ENCODE results near the gene TDRD9.

TDRD9 gene

GRCh38 chr14:103928011-103928890 is at the start of gene TDRD9:
TSS of gene TDRD9 (plus strand) at chr14:103928456. CDS start at chr14:103928510, 54 bp downstream.
- DNase-seq (ENCODE audit: low spot score in 2 of 2) (no peak), ATAC-seq (ENCODE audit: low read depth) (peak; percentile 31)
- Mint-ChIP-seq H3K4me3 (no peak within 1 kb of the TSS), H3K4me1 (peaks cover 2% of the 10 kb centered on the region), H3K9me3 (no peaks in the 10 kb centered on the region), H3K27me3 (peaks cover 2% of the 10 kb centered on the region), H3K36me3 (no peaks in the 10 kb centered on the region), H3K27ac (no peak within 1 kb of the TSS)

DNA sequence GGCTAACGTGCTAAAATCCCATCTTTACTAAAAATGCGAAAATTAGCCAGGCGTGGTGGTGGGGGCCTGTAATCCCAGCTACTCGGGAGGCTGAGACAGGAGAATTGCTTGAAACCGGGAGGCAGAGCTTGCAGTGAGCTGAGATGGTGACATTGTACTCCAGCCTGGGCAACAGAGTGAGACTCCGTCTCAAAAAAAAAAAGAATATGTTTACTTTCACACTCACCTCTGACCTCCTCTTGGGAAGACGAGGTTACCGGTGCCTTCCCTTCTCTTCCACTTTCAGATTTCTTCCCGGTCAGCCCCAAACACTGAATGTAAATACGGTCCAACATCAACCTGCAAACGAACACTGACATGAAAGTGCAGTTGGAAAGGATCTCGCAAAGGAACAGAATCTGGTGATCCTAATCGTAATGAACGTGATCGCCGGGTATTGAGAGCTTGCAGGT is 49.1 kb upstream of the TDRD9 start:
- ATAC-seq (ENCODE audit: low read depth) (no peak), DNase-seq (ENCODE audit: low spot score in 2 of 2) (no peak)
- H3K27me3 Mint-ChIP-seq = peaks cover 5% of the 10 kb centered on the region
- H3K36me3 Mint-ChIP-seq = no peaks in the 10 kb centered on the region
- H3K4me1 Mint-ChIP-seq = peaks cover 6% of the 10 kb centered on the region
- H3K9me3 Mint-ChIP-seq = peaks cover 4% of the 10 kb centered on the region
- H3K4me3 Mint-ChIP-seq = peak overlapping the region; percentile 35
- no peak overlapping the region for H3K27ac Mint-ChIP-seq

GRCh38 chr14:103879570-103880347 is 48.5 kb upstream of the TDRD9 start:
- peak overlapping the region; percentile 71 for H3K4me3 Mint-ChIP-seq
- peaks cover 7% of the 10 kb centered on the region for H3K27me3 Mint-ChIP-seq
- DNase-seq (ENCODE audit: low spot score in 2 of 2) (no peak), ATAC-seq (ENCODE audit: low read depth) (no peak)
- peaks cover 5% of the 10 kb centered on the region for H3K4me1 Mint-ChIP-seq
- no peaks in the 10 kb centered on the region for H3K36me3 Mint-ChIP-seq
- peaks cover 4% of the 10 kb centered on the region for H3K9me3 Mint-ChIP-seq
- H3K27ac Mint-ChIP-seq = no peak overlapping the region

DNA sequence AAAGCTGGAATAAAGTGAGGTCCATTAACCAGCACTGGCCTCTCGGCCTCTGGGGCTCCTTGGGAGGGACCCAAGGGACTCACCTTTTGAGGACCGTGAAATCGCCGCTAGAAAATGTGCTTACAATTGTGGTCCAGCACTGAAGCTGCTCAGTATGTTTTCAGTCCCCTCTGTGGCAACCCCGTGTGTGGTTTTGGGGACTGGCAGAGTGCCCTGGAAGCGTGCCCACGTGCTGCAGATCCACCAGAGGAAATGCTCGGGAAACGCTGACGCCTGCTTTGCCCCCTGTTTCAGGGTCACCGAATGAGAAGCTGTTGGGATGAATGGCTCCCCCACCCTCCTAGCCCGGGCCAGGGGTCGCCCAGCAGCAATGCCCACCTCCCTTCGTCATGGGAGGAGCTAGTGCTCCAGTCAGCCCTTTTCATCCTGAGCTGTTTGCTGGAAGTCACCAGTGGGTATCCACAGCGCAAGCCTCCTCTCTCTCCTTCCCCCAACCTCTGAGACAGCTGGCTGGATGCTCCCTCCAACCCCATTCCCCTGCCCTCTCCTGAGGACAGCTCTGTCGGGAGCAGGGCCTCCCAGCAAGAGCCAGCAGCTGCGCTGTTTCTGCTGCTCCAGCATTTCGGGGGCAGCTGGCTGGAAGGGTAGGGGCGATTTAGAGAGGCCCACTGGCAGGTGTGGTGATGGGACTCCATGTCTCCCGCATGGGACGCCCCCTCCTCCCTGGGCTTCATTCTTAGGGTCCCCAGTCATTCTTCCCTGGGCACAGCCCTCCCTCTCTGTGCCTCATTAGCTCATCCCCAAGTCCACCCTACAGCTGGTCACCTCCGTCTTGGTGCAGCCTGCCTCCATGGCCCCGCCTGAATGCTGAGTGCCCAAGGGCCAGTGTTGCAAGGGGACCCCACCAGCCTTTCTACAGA is 47.6 kb upstream of the TDRD9 start:
- Mint-ChIP-seq H3K4me3 (peak overlapping the region; percentile 71), H3K36me3 (no peaks in the 10 kb centered on the region), H3K27ac (no peak overlapping the region), H3K4me1 (no peaks in the 10 kb centered on the region), H3K27me3 (peaks cover 7% of the 10 kb centered on the region), H3K9me3 (no peaks in the 10 kb centered on the region)
- DNase-seq (ENCODE audit: low spot score in 2 of 2) = no peak
- ATAC-seq (ENCODE audit: low read depth) = no peak

DNA sequence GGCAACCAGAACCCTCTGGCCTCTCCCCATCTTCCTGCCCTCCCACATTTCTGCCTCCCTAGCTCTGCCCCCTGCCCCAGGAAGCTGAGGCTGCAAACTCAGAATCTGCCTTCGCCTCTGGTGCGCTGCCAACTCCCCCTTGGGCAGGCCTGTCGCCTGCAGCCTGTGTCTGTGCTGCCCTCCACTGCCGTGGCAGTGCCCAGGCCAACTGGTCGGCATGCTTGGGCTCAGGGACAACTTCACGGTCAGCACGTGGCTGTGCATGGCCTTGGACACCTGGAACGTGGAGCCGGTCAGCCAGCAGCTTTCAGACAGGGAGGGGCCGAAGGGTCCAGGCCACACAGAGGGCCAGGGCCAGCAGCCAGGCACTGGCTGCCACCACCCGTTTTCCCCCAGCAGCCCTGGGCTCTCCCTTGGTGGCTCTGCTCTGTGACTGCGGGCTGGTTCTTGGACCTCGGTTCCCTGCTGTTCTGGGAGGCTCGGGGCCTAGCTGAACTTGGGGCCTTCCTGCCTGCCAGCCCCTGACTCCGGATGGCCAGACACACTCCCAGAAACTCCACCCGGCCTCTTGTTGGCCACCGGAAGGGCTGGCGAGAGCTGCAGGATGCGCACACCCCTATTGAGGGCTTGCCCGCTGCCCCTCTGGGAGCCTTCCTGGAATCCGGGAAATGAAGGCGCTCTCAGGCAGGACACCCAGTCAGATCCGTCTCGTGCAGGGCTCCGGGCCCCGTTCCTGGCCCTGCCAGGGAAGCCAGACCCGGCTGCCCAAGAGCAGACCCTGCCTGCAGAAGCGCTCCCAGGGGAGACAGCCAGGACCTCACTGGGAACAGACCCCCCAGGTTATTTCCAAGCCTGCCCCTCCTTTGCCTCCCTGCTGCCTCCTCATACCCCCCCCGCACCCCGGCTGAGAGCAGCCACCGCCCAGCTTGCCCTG is 46.7 kb upstream of the TDRD9 start:
- Mint-ChIP-seq H3K27me3 (peaks cover 7% of the 10 kb centered on the region), H3K27ac (no peak overlapping the region), H3K4me3 (no peak overlapping the region), H3K9me3 (no peaks in the 10 kb centered on the region), H3K36me3 (no peaks in the 10 kb centered on the region), H3K4me1 (no peaks in the 10 kb centered on the region)
- ATAC-seq (ENCODE audit: low read depth) = no peak
- no peak for DNase-seq (ENCODE audit: low spot score in 2 of 2)

DNA sequence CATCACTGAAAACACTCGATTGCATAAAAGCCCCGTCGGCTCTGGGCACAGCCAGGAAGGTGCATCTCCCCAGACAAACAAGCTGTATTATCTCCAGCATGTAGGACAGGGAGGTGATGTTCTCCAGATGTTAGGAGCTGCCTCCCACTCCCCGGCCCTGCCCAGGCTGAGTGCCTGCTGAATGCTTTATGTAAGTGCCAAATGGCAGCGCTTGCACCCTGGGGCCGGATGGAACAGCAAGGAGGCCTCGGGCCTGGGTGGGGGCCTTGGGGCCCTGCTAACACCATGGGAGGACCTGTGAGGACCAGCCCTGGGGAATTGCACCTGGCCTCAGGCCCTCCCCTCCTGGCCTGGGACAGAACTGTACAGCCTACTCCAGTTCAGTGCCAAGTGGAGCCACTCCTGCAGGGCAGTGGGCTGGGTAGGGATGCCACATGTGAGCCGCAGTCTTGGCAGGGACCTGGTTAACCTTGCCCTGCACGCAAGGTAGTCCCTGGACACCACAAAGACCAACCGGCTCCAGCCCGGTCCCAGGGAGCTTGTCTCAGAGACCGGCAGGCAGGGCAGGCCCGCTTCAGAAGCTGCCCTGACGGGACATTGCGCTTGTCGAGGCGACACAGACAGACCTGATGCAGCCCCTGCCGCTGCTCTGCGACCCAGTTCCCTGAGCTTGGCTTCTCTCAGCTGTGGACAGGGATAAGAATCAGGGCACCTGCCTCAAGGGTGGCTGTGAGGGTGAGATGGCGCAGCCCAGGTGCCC is 45.6 kb upstream of the TDRD9 start:
- Mint-ChIP-seq H3K36me3 (no peaks in the 10 kb centered on the region), H3K9me3 (no peaks in the 10 kb centered on the region), H3K27ac (no peak overlapping the region), H3K4me1 (no peaks in the 10 kb centered on the region), H3K27me3 (peaks cover 7% of the 10 kb centered on the region), H3K4me3 (no peak overlapping the region)
- ATAC-seq (ENCODE audit: low read depth) (no peak), DNase-seq (ENCODE audit: low spot score in 2 of 2) (no peak)

DNA sequence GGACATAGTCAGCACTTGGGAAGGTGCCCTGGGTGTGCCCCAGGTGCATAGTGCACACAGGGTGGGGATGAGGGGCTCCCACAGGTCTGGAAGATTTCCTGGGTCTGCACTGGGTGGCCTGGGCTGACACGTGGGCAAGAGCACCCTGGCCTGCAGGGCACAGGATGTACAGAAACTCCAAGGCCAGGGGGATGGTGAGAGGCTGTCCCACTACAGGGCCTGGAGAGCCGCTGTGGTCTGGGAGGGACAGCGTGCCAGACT is 45.1 kb upstream of the TDRD9 start:
- Mint-ChIP-seq H3K36me3 (no peaks in the 10 kb centered on the region), H3K27me3 (peaks cover 7% of the 10 kb centered on the region), H3K27ac (no peak overlapping the region), H3K4me1 (no peaks in the 10 kb centered on the region), H3K9me3 (no peaks in the 10 kb centered on the region), H3K4me3 (no peak overlapping the region)
- no peak for DNase-seq (ENCODE audit: low spot score in 2 of 2)
- ATAC-seq (ENCODE audit: low read depth) = no peak

DNA sequence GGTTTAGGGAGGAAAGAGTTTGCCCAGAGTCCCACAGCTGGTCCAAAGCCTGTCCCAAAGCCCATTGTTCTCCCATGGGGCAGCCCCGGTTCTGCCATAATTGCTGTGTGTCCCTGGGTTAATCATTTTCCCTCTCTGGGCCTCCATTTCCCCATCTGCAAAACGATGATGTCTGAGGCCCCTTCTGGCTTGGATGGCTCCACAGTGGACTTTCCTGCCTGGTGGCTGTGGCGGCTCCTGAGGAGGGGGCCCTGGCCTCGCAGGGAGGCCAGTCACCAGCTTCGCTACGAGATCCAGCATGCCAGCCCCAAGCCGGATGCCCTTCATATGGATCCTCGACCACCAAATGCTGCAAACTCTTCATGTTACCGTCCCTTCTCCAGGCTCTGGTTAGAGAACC is 43.4 kb upstream of the TDRD9 start:
- Mint-ChIP-seq H3K9me3 (no peaks in the 10 kb centered on the region), H3K4me3 (no peak overlapping the region), H3K27me3 (peaks cover 7% of the 10 kb centered on the region), H3K36me3 (no peaks in the 10 kb centered on the region), H3K27ac (no peak overlapping the region), H3K4me1 (no peaks in the 10 kb centered on the region)
- no peak for DNase-seq (ENCODE audit: low spot score in 2 of 2)
- no peak for ATAC-seq (ENCODE audit: low read depth)

GRCh38 chr14:103885509-103885932 is 42.7 kb upstream of the TDRD9 start:
- Mint-ChIP-seq H3K27me3 (peaks cover 7% of the 10 kb centered on the region), H3K36me3 (no peaks in the 10 kb centered on the region), H3K4me1 (no peaks in the 10 kb centered on the region), H3K4me3 (no peak overlapping the region), H3K9me3 (no peaks in the 10 kb centered on the region), H3K27ac (no peak overlapping the region)
- ATAC-seq (ENCODE audit: low read depth) (no peak), DNase-seq (ENCODE audit: low spot score in 2 of 2) (no peak)

GRCh38 chr14:103886304-103887169 is 41.7 kb upstream of the TDRD9 start:
- no peaks in the 10 kb centered on the region for H3K36me3 Mint-ChIP-seq

DNA sequence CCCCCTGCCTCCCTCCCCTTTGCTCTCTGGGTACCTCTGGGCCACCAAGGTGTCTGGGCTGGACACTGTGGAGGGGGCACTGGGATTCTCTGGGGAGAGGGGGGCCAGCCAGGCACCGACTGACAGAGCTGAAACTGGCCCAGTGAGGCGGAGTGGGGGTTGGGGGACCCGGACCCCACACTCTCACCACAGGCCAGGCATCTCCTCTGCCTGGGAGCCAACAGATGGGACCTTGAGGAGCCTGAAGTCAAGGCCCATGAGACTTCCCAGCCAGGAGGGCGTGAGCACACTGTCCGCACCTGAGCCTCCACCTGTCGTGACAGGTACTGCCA is 41.1 kb upstream of the TDRD9 start:
- peaks cover 2% of the 10 kb centered on the region for H3K27me3 Mint-ChIP-seq
- H3K4me1 Mint-ChIP-seq = no peaks in the 10 kb centered on the region
- DNase-seq (ENCODE audit: low spot score in 2 of 2) (no peak), ATAC-seq (ENCODE audit: low read depth) (no peak)
- no peaks in the 10 kb centered on the region for H3K9me3 Mint-ChIP-seq
- H3K36me3 Mint-ChIP-seq = no peaks in the 10 kb centered on the region
- H3K4me3 Mint-ChIP-seq = no peak overlapping the region
- no peak overlapping the region for H3K27ac Mint-ChIP-seq

More at GRCh38 chr14:103886304-103887169, 41.7 kb upstream of the TDRD9 start:
- no peak for DNase-seq (ENCODE audit: low spot score in 2 of 2)
- Mint-ChIP-seq H3K4me3 (no peak overlapping the region), H3K4me1 (no peaks in the 10 kb centered on the region), H3K9me3 (no peaks in the 10 kb centered on the region), H3K27me3 (peaks cover 2% of the 10 kb centered on the region), H3K27ac (no peak overlapping the region)
- ATAC-seq (ENCODE audit: low read depth) = no peak

GRCh38 chr14:103887557-103888115 is 40.6 kb upstream of the TDRD9 start:
- Mint-ChIP-seq H3K27me3 (peaks cover 2% of the 10 kb centered on the region), H3K27ac (no peak overlapping the region)

More at GRCh38 chr14:103887557-103888115, 40.6 kb upstream of the TDRD9 start:
- no peak for ATAC-seq (ENCODE audit: low read depth)
- no peak for DNase-seq (ENCODE audit: low spot score in 2 of 2)
- H3K36me3 Mint-ChIP-seq = no peaks in the 10 kb centered on the region
- no peak overlapping the region for H3K4me3 Mint-ChIP-seq
- H3K4me1 Mint-ChIP-seq = no peaks in the 10 kb centered on the region
- H3K9me3 Mint-ChIP-seq = no peaks in the 10 kb centered on the region

Measured in memory B cell (primary cell).